Stimulated activated CD4-positive, alpha-beta T cell treated with anti-CD3 and anti-CD28 coated beads, Interleukin-1b, Interleukin-23, amount 100 ng/mL, for 4 hours (primary cell): ENCODE data around the gene RNF31.

ENCODE experiments used
- DNase-seq, 2 donors: peaks; one replicate each; pipeline ENCODE4 v3.0.0-alpha.2; 2020; ENCODE audit warnings: low read depth in 2 of 2

Gene RNF31

DNA sequence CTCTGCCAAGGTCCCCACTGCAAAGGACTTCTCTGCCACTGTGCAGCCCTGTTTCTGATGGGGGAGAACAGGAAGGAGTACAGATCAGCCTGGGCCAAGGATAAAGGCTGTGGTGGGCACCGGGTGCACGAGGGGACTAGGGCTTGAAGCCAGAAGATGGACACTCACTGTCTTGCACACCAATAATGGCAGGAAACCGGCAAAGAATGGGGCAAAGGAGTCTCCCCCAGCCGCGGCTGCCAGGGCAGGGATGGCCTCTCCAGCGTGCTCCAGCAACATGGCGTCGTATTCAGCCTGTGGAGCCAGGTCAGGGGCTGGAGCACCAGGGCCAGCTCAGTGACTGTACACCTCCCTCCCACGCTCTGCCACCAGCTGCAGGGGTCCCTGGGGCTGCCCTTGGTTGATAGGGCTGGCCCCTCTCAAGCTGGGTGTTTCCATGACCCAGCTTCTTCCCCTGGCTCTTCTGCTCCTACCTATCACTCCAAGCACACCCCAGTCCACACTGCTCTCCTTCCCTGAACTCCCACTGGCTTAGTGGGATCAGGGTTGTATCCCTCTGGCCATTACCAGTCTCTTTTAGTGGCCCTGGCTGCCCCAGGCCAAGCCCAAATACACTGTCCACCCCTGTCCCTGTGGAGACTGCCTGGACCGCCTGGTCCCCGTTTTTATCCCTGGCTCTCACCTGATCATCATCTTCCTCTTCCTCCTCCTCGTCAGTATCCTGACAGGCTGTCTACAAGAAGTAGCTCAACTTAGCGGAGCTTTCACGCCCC is 35.0 kb downstream of the RNF31 start:
- no peak for DNase-seq

DNA sequence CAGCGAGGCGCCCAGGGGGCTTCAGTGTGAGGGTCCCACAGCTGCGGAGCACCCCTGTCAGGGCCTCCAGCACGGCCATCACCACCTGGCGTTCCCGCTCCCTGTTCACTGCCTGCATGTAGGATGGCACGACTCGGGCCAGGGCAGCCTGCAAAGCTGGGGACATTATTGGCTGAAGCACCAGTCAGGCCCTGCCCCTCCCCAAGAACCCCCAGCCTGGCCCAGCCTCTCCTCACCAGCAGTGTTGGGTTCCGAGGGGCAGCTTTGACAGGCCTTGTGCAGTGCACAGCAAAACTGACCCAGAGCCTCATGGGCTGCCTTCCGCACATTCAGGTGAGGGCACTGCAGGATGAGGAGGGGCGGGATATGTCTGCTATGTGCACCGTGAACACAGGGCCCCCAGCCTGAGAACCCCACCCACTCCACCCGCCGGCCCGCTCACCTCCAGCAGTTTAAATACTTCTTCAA is 35.8 kb downstream of the RNF31 start:
- no peak for DNase-seq

DNA sequence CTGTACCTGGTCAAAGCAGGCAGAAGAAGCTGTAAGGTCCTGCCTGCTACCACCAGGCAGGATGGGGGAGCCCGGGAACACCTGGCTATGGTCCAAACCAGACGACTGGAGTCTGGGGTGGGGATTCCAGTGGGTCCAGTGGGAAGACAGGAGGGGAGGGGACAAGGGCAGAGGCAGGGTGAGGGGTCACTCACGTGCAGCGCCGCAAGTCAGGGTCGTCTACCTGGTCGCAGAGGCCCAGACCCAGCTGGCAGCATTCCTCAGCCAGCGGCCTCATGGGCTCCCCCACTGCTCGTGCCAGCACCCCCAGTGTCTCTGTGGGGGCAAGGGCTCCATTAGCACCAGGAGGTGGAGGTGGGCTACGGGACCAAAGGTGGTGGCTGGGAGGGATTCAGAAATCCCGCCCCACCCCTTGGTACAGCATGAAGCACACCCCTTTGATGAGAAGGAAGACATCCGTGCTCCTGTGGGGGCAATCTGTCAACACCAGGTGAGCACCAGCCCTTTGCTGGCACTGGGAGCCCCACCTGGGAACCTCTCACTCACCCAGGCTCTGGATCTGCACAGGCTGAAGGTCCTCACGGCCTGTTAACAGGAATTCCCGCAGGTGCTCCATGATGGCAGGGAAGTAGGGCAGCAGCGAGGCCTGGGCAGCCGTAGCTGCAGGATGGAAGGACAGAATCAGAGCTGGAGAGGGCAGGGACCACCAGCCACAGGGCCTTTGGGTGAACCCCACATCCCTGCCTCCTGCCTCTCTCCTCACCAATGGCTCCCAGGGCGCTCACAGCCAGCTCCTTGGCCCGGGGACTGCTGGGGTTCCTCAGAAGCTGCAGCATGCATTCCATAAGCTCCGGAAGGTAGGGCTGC is 37.0 kb downstream of the RNF31 start:
- DNase-seq = no peak

DNA sequence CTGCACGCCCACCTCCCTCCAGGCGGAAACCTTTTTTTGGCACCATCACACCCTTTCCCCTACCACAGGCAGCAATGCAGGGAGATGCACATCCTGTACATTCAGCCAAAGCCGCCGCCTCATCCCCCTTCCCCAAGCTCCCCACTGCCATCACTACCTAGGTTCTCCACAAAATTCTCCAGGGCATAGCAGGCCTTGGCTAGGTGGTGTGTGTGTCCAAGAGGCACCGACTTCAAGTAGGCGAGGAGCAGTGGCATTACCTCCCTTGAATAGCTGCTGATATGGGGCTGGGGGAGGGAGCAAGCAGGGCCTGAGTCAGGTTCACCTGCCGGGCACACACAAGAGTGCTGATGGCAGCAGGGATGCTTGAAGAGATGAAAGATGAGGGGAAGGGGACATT is 37.7 kb downstream of the RNF31 start:
- no peak for DNase-seq

DNA sequence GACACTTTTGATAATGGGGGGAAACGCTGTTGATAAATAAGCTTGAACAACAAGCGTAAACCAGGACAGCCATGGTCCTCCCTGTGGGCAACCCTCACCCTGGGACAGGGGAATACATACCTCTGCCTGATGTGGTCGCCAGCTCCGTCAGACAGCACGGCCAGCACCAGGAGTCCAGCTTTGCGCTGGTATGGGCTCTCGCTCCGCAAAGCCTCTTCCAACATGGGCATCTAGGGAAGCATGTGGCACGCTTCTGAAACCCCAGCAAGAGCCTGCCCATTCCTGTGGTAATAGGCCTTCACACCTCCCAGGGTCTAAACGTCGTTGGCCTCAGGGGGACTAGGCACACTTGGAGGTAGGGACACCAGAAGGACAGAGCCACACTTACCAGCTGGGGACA is 38.4 kb downstream of the RNF31 start:
- no peak for DNase-seq

DNA sequence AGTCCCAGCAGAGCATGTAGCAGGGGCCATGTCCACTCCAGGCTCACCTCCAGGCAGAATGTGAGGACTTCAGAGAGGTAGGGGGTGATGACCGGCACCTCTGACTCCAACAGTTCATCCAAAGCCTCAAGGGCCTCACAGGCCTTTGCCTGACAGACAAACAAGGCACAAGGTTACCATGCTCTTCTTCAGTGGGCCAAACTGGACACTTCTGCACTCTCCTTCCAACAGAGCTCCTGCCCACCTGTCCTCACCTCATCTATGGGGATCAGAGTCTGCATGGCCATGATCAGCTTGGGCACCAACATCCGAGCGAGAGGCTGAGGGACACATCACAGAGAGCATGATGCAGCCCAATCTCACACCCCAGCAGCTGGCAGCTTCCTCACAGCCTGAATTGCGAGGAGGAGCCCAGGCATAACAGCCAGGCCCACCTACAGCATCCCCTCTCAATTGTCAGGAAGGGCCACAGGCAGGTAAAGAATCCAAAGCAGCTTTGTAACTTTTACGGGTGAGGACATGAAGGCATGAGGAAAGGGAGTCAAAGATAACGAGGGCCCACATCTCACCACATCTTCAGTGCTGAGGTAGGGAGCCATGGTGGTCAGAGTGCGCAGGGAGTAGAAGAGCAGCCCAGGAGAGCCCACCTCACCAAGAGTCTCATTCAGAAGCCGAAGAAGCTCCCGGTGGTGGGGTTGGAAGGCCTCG is 39.7 kb downstream of the RNF31 start:
- no peak for DNase-seq

DNA sequence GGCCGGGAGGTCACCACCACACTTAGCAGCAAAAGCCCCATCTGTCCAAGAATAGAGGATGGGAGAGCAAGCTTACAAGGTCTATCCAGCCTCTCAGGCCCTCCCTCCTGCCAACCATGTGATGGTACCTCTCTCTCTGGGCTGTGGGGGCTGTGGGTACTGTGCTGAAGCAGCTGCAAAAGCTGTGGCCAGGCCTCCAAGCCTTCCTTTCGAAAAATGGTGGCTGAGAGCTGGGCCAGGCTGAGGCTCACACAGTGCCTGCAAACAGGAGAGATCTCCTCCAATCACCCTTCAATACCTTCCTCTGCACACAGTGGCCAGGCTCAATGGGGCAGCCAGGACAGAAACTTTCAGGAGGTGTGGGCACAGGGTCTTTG is 40.2 kb downstream of the RNF31 start:
- DNase-seq = no peak

DNA sequence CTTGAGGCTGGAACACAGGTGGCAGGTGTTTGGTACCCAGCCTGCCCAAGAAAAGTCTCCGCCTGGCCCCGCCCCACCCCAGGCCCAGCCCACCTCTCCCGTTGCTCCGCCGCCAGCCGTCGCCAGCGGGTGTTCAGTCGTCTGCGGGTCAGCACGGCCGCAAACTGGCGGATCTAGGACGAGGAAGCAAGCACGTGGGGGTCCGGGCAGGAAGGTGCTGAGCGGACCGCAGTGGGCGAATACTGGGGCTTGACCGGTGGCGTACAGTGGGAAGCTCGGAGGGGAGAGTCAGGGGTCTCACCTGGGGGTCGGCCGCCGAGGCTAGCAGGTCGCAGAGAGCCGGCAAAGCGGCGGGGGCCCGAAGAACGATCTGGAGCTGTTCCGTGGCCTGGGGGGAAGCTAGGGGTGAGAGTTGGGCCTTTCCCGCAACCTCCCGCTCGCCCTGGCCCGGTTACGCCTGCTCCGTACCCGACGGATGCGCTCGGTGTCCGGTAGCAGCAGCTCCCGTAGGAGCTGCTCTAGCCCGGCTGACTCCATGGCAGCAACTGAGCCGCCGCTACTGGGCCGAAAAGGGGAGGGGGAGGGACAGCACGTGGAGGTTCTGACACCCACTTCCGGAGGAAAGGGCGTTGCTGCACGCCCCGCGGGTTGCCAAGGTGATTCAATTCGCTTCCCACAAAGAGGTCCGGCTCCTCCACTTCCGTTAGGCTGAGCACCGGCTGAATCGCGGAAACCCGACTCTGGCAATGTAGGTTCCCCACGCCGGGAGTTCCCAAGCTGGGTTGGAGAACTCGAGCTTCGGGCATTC is 41.2 kb downstream of the RNF31 start, which contains the start of gene IPO4:
TSS of gene IPO4 (minus strand) at position 566 of the 808 bp plus-strand sequence. CDS start at position 537, 29 bp downstream.
- DNase-seq = peak; percentile 83 to 93

DNA sequence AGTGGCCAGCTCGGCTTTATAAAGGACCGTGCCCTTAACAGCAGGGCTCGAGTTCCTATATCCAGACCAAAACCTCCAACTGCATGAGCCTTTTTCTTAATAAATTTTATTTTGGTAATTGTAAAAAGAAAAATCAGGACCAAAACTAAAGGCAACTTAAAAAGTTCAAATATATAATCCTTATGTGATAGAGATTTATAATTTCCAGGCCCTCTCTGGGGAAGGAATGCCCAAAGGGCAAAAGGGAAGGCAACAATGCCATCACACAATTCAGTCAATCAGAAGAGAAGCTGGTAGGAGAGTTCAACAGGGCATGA is 41.7 kb downstream of the RNF31 start:
- DNase-seq = no peak

DNA sequence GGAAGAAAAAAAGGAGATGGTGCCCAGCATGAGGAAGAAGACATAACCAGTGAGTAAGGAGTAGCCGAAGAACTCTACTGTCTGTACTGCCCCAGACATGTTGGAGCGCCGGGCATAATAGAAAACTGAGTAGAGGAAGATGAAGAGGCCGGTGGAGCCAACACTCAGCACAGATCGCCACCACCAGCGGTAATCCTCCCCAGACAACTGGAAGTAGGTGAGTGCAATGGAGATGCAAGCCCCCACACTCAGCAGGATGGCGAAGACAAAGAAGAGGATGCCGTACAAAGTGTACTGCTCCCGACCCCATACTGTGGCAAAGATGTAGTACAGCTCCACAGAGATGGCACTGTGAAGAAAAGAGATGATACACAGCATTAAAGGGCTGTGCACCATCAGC is 42.2 kb downstream of the RNF31 start:
- DNase-seq = no peak

DNA sequence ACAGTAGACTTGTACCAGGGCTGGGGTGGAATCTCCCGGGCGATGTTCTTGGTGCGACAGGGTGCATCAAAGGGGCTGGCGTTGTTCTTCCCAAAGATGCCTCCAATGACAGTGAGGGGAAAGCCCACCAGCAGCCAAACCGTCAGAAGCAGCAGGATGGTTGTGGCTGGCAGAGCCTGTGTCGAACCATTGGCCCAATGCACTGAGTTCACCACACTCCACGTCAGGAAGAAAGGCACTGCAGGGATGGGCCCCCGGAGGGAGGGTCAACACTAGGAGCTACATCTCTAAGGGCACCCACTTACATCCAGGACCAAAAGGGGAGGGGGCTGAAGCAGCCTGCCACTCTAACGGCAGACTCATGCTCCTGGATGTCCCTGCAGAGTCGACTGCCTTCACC is 43.1 kb downstream of the RNF31 start:
- DNase-seq = no peak

DNA sequence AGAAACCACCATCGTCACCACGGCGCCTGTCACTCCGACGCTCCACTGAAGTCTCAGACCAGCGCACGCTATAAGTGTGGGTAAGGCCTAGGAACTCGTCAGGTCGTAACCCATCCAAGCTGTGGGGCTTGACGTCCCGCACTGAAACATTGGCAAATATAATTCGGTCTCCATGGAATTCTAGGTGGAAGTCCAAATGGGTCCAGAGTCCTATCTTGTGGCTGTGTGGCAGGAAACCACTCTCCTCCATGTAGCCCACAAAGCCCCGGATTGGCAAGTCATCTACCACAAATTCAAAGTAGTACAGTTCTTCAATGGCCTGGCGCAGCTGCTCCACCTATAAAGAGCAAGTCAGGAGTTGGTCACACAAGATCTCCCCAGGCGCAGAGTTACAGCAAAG is 45.6 kb downstream of the RNF31 start:
- no peak for DNase-seq

DNA sequence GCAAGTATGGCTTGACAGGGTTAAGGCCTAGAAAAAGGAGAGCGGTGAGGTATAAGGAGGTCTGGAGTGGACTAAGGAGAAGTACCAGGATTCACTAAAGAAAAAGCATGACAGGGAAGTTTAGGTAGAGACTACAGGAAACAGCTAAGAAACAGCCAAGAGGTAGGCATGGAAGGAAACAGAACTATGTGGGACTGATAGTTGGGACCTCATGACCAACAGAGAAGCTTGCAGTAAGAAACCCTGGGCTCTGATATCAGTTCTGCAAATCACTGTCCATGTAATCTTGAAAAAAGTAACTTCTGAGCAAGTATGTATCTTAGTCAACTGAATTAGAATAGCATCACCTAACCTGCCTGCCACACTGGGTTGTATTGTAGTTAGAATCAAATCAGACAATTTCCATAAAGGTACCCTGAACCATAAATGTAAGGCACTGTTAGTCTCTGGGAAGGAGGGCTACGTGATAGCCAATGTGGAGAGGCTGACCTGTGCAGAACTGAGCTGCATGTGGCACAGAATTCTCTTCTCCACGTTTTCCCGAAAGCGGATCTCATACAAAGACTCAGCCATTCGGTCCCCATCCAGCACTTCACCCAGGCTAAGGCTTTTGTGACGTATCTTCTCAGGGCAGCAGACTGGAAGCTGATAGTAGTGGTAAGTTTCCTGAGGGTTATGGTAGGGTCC is 47.0 kb downstream of the RNF31 start:
- DNase-seq = no peak

DNA sequence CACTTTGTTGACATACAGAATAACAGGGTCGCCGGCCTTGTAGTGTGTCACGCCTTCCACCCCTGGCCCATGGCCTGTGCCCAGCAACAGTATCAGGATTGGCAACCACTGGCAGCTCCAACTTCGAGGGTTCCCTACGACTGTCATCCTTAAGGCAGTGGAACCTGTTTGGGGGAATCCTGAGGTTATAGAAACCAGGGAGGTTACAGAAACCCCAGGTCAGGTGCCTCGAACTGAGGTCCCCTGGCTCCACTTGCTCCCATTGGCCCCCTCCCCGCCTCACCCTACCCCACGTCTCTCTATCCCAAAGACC is 47.5 kb downstream of the RNF31 start:
- DNase-seq = no peak

DNA sequence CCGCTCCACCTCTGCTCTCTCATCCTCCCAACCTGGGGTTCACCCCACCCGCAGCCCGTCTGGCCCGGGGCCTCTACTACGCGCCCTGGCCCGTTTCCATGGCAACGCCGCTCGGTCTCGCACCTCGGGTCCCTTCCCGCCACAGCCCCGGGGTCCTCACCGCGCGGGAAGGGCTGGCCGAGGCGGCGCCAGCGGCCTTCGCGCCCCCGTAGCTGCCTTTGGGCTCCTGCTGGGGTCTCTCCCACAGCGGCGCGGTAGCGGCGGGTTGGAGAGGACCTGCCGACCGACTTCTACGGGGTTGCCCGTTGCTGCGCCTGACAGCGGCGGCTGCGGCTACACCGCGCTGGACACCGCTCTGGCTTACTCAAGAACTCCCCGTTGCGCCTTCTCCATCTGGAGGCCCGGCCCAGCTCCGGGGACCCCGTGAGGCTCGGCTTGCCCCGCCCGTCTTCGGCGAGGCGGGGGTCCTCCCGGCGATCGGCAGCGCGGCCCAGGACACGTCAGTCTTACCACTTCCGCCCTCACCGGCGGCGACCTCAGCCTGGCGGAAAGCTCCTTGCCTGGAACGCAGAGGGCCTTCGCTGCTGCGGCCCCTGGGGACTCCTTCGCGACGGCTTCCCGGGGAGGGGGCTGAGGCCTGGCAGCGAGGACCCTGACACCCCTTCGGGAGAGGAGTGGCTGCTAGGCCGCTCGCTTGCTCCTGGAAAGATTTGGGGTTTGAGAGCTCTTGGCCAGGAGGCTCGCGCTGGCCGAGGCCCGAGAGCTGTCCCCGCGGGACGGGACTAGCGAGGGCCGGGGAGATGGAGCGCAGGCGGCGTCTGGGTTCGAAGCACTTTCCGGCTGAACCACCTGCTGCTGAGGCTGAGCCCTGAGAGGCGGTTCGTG is 48.1 kb downstream of the RNF31 start, which contains the start of gene TM9SF1:
TSS of gene TM9SF1 (minus strand) at position 256 of the 885 bp plus-strand sequence. CDS start 422 bp downstream, outside the sequence.
- peak; percentile 71 to 81 for DNase-seq

DNA sequence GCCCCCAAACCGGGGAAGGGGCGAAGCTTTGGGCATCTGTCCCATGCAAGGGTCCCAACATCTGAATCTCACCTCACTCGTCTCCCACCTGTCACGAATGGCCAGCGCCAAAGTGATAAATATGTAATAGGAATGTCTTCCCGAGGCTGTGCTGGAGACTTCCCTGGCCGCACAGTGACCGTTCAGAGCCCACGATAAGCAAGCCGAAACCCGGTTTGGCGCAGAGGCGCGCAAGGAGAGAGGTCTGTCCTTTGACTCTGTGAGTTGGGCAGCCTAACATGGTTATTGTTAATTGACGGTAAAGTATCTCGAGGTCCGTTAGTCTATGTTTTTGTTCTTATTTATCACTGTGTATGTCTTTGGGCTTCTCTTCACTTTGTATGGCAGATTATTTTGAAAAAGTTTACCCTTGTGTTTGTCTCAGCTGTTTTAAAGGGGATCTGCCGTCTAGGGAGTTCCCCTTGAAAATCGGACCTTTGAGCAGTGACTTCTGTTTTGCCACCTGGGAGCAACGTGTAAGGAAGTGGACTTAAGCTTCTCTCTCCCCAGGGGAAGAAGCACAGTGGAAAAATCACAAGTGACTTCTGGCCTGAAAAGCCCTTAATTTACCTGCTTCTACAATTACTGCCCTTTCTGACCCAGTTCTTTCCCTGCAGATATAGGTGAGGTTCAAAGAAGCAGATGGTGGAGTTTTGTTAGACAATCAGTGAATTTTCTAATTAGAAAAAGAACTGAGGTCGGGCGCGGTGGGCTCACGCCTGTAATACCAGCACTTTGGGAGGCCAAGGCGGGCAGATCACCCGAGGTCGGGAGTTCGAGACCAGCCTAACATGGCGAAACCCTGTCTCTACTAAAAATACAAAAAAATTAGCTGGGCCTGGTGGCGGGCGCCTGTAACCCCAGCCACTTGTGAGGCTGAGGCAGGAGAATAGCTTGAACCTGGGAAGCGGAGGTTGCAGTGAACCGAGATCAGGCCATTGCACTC is 49.1 kb downstream of the RNF31 start:
- DNase-seq = no peak

DNA sequence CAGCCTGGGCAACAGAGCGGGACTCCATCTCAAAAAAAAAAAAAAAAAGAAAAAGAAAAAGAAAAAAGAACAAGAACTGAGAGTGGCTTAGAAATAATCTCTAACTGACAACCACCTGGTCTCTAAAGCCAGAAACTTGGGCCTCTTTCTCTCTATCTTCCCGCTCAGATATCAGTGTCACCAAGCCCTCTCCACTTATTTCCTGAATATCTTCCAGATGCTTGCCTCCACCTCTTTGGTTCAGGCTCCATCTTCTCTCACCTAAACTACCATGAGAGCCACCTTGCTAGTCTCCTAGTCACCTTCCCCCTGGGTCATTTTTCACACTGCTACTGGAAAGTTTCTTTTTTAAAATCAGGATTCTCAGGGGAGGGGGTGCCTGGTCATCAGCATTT is 49.8 kb downstream of the RNF31 start:
- DNase-seq = no peak

DNA sequence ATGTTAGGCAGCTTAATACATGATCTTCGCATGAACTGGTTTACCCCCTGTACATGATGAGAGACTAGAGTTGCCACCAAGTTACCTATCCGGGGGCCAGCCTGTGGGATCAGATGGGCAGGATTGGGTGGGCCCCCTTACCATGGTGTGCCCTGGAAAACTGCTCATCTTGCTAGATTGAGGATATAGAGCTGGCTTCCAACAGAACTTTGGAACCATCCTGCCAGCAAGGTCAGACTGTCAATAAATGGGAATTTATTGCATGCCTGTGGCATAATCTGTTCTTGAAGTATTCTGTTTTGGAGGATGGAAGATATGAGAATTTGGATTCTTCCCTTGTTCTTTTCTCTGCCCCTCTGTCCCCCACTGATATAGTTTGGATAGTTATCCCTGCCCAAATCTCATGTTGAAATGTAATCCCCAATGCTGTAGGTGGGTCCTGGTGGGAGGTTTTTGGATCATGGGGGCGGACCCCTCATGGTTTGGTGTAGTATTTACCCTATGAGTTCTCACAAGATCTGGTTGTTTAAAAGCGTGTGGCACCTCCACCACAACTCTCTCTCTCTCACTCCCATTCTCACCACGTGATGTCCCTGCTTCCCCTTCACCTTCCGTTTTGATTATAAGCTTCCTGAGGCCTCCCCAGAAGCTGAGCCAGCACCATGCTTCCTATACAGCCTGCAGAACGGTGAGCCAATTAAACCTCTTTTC is 51.7 kb downstream of the RNF31 start:
- DNase-seq = no peak
